ENCODE measurements around the gene EEF1AKMT2.

GRCh38 chr10:124741922-124742412 is 49.7 kb downstream of the EEF1AKMT2 start:
- no peak for TF ChIP-seq POLR2A (conservative IDR thresholded peaks at IDR 0.05)
- no peak for TF ChIP-seq PHF8 (IDR thresholded peaks at IDR 0.05; ENCODE audit: borderline replicate concordance, low read length)
- no peak for TF ChIP-seq XRCC5 (IDR thresholded peaks at IDR 0.05; ENCODE audit: low read depth, low read length)
- TF ChIP-seq CTCF (IDR thresholded peaks at IDR 0.05 in 2 of 3, conservative IDR thresholded peaks at IDR 0.05 in 1 of 3; ENCODE audit: insufficient read depth in 2 of 3, low read depth in 1 of 3, low read length in 3 of 3) = no peak
- TF ChIP-seq FOSL1 (tag; conservative IDR thresholded peaks at IDR 0.05) = no peak
- TF ChIP-seq GTF2B (IDR thresholded peaks at IDR 0.05; ENCODE audit: extremely low read depth, insufficient read length) = no peak
- TF ChIP-seq ZHX1 (conservative IDR thresholded peaks at IDR 0.05; ENCODE audit: low read length) = no peak
- no peak for TF ChIP-seq CHCHD3 (CRISPR knock-in tag; IDR thresholded peaks at IDR 0.05)
- TF ChIP-seq FOXJ3 (CRISPR knock-in tag; IDR thresholded peaks at IDR 0.05) = no peak
- TF ChIP-seq NR3C1 (CRISPR knock-in tag; IDR thresholded peaks at IDR 0.05) = no peak
